Measurements from ENCODE around the gene THAP8. TPM values are rescaled to one million over a fixed set of nuclear protein-coding genes. Genes with fewer than 3 reads are reported as not detected.

Gene THAP8
- total RNA-seq = 0.80 and 1.1 TPM in 2 replicates

GRCh38 chr19:36054119-36054732 lies at the start of gene THAP8:
TSS of gene THAP8 (minus strand) at chr19:36054285. CDS start at chr19:36054217, 68 bp downstream.

DNA sequence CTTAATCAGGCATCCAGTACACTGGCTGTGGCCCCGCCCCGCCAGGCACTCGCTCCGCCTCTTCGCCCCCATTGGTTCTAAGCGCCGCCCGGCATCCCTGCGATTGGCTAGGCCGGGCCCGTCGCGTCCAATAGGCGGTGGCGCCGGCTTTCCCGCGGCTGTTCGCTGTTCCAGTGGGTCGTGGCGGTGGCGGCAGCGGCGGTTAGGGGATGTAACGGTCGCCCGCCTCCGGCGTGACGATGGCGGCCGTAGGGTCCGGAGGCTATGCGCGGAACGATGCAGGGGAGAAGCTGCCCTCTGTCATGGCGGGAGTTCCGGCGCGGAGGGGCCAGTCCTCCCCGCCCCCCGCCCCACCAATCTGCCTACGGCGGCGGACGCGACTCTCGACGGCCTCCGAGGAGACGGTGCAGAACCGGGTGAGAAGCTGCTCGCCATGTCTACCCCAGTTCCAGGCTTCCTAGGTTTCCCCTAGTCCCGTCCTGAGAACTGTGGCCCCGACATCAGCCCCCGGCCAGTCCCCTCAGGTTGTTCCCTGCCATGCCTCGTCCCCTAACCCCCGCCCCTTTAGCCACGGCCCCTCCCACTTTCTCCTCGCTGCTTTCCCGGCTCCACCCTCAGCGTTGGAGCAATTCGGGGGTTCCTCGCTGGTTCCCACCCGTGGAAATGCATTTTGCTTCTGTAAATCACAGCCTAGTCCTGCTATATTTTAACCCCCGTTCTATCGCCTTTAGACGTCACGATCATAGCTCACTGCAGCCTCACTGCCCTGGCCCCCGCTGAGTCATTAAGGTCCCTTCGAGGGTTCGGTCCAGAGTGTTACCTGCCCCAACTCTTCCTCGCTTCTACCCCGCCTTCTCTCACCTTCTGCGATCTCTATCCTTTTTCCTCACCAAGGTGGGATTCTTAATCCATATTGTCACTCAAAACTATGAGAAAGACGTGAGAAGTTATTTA lies 925 bp upstream of the THAP8 start, which contains the start of gene WDR62:
Gene WDR62, plus strand, starts transcription at position 165 of the 954 bp plus-strand sequence. Its CDS starts 75 bp downstream, at position 240.

DNA sequence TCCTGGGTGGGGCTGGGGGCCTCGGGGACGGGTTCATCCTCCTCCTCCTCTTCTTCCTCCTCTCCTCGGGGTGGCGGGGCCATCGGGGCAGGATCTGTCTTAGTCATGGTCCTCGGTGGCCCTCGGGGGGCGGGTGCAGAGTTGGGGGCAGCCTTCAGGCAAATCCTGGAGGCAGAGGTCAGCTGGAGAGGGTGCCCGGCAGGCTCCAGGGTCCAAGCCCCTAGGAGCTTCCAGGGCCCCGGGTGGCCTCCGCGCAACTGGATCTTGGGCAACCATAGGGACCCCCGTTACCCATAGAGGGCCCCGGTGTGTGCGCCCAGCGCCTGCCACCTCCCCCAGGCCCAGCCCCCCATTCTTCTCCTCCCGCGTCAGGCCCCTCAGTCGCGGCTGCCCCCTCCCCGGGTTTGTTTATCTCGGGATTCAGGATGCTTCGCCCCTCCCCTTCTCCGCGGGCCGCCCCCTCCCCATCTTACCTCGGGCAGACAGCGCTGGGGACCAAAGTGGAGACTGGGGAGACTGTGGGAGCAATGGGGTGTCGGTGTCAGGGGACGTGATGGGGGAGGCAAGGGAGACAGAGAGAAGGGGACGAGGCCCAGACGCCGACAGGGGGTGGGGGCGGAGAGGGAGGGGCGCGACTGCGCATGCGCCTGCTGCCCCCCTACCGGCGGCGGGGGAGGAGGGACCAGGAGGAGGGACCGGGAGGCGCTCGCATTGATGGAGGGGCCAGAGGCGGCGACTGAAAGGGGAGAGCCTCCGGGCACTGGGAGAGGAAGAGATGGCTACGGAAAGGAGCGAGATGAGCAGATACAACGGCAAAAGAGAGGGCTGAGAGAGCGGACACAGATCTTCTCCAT lies 21.6 kb downstream of the THAP8 start, which contains the start of gene CLIP3:
Gene CLIP3, minus strand, starts transcription at position 623 of the 854 bp plus-strand sequence. Its CDS starts 516 bp downstream, at position 107.

GRCh38 chr19:36014012-36014924 lies 39.8 kb downstream of the THAP8 start, which contains the start of gene ALKBH6:
TSS of gene ALKBH6 (minus strand) at chr19:36014213. CDS start at chr19:36013397, 816 bp downstream.

GRCh38 chr19:36008336-36008978 lies 45.6 kb downstream of the THAP8 start, which contains the start of gene SYNE4:
TSS of gene SYNE4 (minus strand) at chr19:36008813. CDS start at chr19:36008681, 132 bp downstream.

GRCh38 chr19:35995048-35995993 lies 58.8 kb downstream of the THAP8 start, which contains the start of gene SDHAF1:
TSS of gene SDHAF1 (plus strand) at chr19:35995188. CDS start at chr19:35995275, 87 bp downstream.

Other genes with a start within 250 kb of the THAP8 start
- not detected in 2 replicates for gene PRODH2, start 241.4 kb downstream of the THAP8 start, total RNA-seq
- not detected in 2 replicates for gene NPHS1, start 201.8 kb downstream of the THAP8 start, total RNA-seq
- not detected in 2 replicates for gene KIRREL2, start 197.4 kb downstream of the THAP8 start, total RNA-seq
- gene APLP1, start 185.7 kb downstream of the THAP8 start, total RNA-seq = 2.2 and 3.6 TPM in 2 replicates
- 3.3 and 3.6 TPM in 2 replicates for gene NFKBID, start 153.7 kb downstream of the THAP8 start, total RNA-seq
- gene HCST, start 151.8 kb downstream of the THAP8 start, total RNA-seq = not detected in 2 replicates
- gene TYROBP, start 146.0 kb downstream of the THAP8 start, total RNA-seq = not detected in 2 replicates
- gene LRFN3, start 117.9 kb downstream of the THAP8 start, total RNA-seq = 4.4 and 6.1 TPM in 2 replicates
- gene SDHAF1, start 59.1 kb downstream of the THAP8 start, total RNA-seq = 11.1 and 12.2 TPM in 2 replicates
- 0.13 and 0.14 TPM in 2 replicates for gene SYNE4, start 45.5 kb downstream of the THAP8 start, total RNA-seq
- 8.3 and 11.7 TPM in 2 replicates for gene ALKBH6, start 40.1 kb downstream of the THAP8 start, total RNA-seq
- gene CLIP3, start 21.4 kb downstream of the THAP8 start, total RNA-seq = 4.3 and 6.6 TPM in 2 replicates
- gene WDR62, start 612 bp upstream of the THAP8 start, total RNA-seq = 7.4 and 12.6 TPM in 2 replicates
- gene OVOL3, start 56.9 kb upstream of the THAP8 start, total RNA-seq = not detected in 2 replicates
- gene POLR2I, start 60.6 kb upstream of the THAP8 start, total RNA-seq = 25.8 TPM in 2 replicates
- gene TBCB, start 61.2 kb upstream of the THAP8 start, total RNA-seq = 104 and 105 TPM in 2 replicates
- gene CAPNS1, start 85.8 kb upstream of the THAP8 start, total RNA-seq = 241 and 313 TPM in 2 replicates
- gene COX7A1, start 98.2 kb upstream of the THAP8 start, total RNA-seq = 2.4 and 4.5 TPM in 2 replicates
- gene ZNF565, start 160.4 kb upstream of the THAP8 start, total RNA-seq = 4.1 and 4.2 TPM in 2 replicates
- 173 and 176 TPM in 2 replicates for gene ZNF146, start 160.8 kb upstream of the THAP8 start, total RNA-seq